ENCODE measurements around the gene CD300LD. TPM values are rescaled to one million over a fixed set of nuclear protein-coding genes. Genes with fewer than 3 reads are reported as not detected.
"Not testable (repeated sequence)": the region's sequence is repeated elsewhere in the genome, so short reads cannot be mapped to it uniquely, and the experiment has no call there.

Gene CD300LD
- total RNA-seq, 4 donors from 2014 or later = not detected

DNA sequence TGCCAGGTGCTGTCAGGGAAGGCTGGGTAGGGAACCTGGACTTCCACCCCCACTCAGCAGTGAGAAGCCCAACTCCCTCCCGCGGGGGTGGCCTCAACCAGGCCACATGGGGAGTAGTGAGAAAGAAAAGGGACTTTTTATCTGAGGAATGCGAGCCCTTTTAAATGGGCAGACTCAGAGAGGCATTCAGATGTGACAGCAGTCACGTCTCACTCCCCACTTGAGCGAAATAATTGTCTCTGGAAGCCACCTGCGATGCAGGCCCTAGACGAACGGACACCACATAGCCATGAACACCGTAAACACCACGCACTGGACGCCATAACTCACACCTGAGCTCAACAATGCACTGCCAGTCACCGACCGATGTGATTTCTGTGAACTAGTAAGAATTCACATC is 43.3 kb upstream of the CD300LD start:
- H3K36me3 ChIP-seq = no peaks in the 10 kb centered on the region
- H3K4me3 ChIP-seq = no peak overlapping the region
- no peaks in the 10 kb centered on the region for H3K4me1 ChIP-seq
- H3K27me3 ChIP-seq = no peaks in the 10 kb centered on the region
- DNase-seq = no peak
- H3K27ac ChIP-seq = no peak overlapping the region
- no peak for TF ChIP-seq POLR2A (IDR thresholded peaks at IDR 0.05)
- TF ChIP-seq, protein P1, sequence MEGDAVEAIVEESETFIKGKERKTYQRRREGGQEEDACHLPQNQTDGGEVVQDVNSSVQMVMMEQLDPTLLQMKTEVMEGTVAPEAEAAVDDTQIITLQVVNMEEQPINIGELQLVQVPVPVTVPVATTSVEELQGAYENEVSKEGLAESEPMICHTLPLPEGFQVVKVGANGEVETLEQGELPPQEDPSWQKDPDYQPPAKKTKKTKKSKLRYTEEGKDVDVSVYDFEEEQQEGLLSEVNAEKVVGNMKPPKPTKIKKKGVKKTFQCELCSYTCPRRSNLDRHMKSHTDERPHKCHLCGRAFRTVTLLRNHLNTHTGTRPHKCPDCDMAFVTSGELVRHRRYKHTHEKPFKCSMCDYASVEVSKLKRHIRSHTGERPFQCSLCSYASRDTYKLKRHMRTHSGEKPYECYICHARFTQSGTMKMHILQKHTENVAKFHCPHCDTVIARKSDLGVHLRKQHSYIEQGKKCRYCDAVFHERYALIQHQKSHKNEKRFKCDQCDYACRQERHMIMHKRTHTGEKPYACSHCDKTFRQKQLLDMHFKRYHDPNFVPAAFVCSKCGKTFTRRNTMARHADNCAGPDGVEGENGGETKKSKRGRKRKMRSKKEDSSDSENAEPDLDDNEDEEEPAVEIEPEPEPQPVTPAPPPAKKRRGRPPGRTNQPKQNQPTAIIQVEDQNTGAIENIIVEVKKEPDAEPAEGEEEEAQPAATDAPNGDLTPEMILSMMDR (IDR thresholded peaks at IDR 0.05) = no peak
- intact Hi-C loops (cut with DNase I; ENCODE audit: low total_unique reads) = no loop called here
- no peaks in the 10 kb centered on the region for H3K9me3 ChIP-seq

DNA sequence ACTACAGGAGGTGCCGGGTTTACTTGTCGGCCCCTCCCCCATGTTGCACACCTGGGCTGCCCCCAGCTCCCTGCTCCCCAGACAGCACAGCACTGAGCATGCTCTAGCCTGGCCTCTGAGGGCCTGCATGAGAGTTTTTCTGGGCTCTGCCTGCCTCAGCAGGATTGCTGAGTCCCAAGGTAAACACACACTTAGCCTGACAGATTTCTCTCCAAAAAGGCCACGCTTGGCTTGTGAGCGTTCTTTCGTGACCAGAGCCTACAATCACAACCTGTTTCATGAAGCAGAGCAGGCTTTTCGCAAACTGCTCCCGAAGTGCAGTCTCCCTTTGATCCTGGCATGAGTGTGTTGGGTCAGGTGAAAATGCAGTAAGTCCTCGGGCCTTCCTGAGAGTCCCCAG is 41.2 kb upstream of the CD300LD start:
- H3K4me1 ChIP-seq = no peaks in the 10 kb centered on the region
- DNase-seq = no peak

DNA sequence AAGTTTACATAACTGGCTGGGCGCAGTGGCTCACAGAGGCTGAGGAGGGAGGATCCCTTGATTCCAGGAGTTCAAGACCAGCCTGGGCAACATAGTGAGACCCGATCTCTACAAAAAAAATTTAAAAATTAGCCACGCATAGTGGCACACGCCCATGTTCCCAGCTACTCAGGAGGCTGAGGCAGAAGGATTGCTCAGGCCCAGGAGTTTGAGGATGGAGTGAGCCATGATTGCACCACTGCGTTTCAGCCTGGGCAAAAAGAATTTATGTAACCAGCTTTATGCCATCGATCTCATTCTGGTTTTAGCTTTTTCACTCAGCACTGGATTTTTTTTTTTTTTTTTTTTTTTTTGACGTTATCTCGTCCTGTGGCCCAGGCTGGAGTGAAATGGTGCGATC is 40.5 kb upstream of the CD300LD start:
- DNase-seq = no peak
- H3K4me1 ChIP-seq = no peaks in the 10 kb centered on the region
- H3K27me3 ChIP-seq = no peaks in the 10 kb centered on the region

More for the DNA sequence above, 41.2 kb upstream of the CD300LD start:
- no peaks in the 10 kb centered on the region for H3K9me3 ChIP-seq
- intact Hi-C loops (cut with DNase I; ENCODE audit: low total_unique reads) = no loop called here
- no peaks in the 10 kb centered on the region for H3K27me3 ChIP-seq
- TF ChIP-seq POLR2A (IDR thresholded peaks at IDR 0.05) = no peak
- no peak overlapping the region for H3K4me3 ChIP-seq
- H3K36me3 ChIP-seq = no peaks in the 10 kb centered on the region
- no peak overlapping the region for H3K27ac ChIP-seq

DNA sequence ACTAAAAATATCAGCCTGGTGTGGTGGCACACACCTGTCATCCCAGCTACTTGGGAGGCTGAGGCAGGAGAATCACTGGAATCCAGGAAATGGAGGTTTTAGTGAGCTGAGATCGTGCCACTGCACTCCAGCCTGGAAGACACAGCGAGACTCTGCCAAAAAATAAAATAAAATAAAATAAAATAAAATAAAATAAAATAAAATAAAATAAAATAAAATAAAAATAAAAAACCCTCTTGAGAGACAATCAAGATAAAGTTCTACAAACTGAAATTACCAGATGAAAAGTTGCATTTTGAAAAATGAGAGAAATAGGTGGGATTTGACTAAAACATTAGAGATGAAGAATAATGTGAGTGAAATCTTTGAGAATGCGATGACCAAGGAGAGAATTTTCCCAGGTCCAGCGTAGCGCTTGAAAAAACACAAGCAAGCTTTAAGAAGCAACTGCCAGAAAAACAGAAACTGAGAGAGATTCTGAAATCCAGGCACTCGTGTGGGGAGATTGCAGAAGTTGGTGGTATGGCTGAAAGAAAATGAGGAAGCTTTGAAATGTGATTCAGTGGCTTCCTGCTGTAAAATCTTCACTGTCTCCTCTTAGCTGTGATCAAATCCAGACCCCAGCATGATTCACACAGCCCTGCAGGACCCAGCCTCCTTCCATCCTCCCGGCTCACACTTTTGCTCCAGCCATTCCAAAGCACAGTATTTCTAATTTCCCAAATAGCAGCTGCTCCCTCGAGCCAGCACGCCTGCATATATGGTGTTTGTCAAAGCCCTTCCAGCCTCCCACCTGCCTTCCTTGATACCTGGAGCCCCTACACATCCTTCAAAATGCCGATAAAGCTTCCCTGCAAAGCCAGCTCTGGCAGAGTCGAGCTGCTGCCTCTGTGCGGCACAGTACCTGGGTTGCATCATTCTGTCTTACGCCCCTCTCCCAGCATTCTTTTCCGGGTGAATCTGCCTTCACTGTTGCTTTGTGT is 39.7 kb upstream of the CD300LD start:
- TF ChIP-seq POLR2A (IDR thresholded peaks at IDR 0.05) = no peak
- TF ChIP-seq, protein P1 (IDR thresholded peaks at IDR 0.05) = no peak
- intact Hi-C loops (cut with DNase I; ENCODE audit: low total_unique reads) = no loop called here
- no peak overlapping the region for H3K4me3 ChIP-seq
- H3K27ac ChIP-seq = no peak overlapping the region
- no peaks in the 10 kb centered on the region for H3K36me3 ChIP-seq
- H3K4me1 ChIP-seq = no peaks in the 10 kb centered on the region
- H3K9me3 ChIP-seq = no peaks in the 10 kb centered on the region
- DNase-seq = no peak
- H3K27me3 ChIP-seq = no peaks in the 10 kb centered on the region

More for the DNA sequence above, 40.5 kb upstream of the CD300LD start:
- intact Hi-C loops (cut with DNase I; ENCODE audit: low total_unique reads) = no loop called here
- H3K36me3 ChIP-seq = no peaks in the 10 kb centered on the region
- H3K9me3 ChIP-seq = no peaks in the 10 kb centered on the region
- TF ChIP-seq, protein P1 (IDR thresholded peaks at IDR 0.05) = no peak
- no peak for TF ChIP-seq POLR2A (IDR thresholded peaks at IDR 0.05)
- no peak overlapping the region for H3K4me3 ChIP-seq
- no peak overlapping the region for H3K27ac ChIP-seq

DNA sequence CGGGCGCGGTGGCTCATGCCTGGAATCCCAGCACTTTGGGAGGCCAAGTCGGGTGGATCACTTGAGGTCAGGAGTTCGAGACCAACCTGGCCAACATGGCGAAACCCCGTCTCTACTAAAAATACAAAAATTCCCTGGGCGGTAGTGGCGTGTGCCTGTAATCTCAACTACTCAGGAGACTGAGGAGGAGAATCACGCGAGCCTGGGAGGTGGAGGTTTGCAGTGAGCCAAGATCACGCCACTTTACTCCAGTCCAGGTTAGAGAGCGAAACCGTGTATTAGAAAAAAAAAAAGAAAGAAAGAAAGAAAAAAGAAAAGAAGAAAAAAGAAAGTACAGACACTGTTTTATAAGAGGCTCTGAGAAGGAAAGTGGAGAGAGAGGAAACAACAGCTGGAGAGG is 38.2 kb upstream of the CD300LD start:
- intact Hi-C loops (cut with DNase I; ENCODE audit: low total_unique reads); H3K27ac ChIP-seq; H3K4me1 ChIP-seq; H3K36me3 ChIP-seq; H3K27me3 ChIP-seq; DNase-seq; H3K9me3 ChIP-seq; H3K4me3 ChIP-seq: not testable (repeated sequence)

DNA sequence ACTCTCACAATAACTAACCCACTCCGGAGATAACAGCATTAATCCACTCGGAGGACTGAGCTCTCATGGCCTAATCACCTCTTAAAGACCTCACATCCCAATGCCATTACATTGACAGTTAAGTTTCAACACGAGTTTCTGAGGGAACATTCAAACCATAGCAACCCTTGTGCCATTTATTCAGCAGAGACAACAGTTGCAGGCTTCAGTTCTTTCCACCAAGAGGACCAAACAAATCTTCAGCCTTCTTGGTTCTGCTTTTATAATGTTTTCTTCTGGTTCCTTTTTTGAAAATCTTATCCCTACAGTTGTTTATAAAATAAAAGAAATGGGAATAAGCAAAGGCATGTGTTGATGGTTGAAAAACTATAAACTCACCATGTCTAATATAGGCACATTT is 33.6 kb upstream of the CD300LD start:
- Histone ChIP-seq H3K4me3 (no peak overlapping the region), H3K27me3 (no peaks in the 10 kb centered on the region), H3K9me3 (no peaks in the 10 kb centered on the region), H3K27ac (no peak overlapping the region), H3K36me3 (no peaks in the 10 kb centered on the region), H3K4me1 (no peaks in the 10 kb centered on the region)
- intact Hi-C loops (cut with DNase I; ENCODE audit: low total_unique reads) = no loop called here
- DNase-seq = no peak
- no peak for TF ChIP-seq POLR2A (IDR thresholded peaks at IDR 0.05)
- TF ChIP-seq, protein P1 (IDR thresholded peaks at IDR 0.05) = no peak

All from uterus (tissue), 4 donors.